GM12874 (cell line): ENCODE data around the gene CCNL2.

Experiments
- TF ChIP-seq, protein P1 (sequence below): IDR thresholded peaks from 2 replicates; pipeline ENCODE4 v1.5.1; 2011; ENCODE audit warnings: low read depth, mild to moderate bottlenecking, control low read depth, low read length, moderate library complexity; ENCODE audit not compliant: insufficient read depth

Gene CCNL2

DNA sequence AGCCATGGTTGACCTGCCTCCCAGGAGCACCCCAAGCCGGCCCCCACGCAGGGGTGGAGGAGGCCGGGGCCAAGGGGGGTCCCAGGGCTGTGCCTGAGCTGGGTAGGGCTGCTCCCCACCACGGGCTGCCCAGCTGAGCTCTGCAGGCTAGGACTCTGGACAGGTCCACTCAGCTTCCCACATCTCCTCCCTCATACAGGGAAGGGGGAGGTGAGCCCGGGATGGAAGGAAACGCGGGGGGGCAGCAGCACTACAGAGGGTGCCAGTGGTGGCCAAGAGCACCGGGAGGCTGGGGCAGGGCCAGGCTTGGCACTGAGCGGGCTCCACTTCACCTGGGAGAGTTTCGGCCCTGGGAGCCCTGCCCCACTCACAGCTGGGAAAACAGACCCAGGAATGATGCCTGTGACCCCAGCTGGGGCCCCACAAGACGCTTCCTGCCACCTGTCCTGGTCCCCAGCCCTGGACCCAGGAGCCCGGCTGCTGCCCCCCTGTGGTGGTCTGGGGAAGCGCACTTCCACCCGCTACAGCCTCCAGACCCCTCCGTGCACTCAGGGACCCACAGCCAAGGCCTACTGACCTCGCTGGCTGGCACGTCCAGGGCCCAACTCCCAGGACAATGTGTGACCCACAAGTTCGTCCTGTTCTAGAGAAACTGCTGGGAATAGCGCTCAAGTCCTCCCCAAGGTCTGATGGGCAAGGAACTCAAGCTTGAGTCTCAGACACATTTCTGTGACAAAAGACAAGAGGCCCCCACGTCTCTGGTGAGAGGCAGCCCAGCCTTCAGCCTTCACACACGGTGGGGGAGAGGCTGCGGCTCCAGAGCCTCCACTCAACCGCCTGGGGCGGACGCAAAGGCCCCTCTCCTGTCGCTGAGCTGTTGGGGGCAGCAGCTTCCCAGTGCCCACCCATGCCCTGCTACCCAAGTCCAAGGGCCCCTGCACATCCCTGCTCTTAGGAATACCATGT lies 27.1 kb downstream of the CCNL2 start:
- TF ChIP-seq, protein P1, sequence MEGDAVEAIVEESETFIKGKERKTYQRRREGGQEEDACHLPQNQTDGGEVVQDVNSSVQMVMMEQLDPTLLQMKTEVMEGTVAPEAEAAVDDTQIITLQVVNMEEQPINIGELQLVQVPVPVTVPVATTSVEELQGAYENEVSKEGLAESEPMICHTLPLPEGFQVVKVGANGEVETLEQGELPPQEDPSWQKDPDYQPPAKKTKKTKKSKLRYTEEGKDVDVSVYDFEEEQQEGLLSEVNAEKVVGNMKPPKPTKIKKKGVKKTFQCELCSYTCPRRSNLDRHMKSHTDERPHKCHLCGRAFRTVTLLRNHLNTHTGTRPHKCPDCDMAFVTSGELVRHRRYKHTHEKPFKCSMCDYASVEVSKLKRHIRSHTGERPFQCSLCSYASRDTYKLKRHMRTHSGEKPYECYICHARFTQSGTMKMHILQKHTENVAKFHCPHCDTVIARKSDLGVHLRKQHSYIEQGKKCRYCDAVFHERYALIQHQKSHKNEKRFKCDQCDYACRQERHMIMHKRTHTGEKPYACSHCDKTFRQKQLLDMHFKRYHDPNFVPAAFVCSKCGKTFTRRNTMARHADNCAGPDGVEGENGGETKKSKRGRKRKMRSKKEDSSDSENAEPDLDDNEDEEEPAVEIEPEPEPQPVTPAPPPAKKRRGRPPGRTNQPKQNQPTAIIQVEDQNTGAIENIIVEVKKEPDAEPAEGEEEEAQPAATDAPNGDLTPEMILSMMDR, result peak; percentile 97

DNA sequence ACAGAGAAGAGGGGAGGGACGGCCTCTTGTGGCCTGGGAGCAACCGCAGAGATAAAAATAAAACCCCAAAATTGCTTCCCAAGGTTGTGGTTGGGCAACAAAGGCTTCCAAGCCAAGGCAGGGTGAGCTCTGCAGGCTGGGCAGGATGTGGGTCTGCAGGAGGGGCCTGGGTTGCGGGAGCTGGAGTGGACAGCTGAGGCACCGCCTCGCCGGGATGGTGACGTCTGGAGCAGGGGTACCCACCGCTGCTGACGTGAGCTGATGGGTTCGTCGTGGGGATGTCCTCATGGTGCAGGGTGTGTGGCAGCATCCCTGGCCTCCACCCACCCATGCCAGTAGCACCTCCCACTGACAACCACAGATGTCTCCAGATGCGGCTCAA lies 27.8 kb downstream of the CCNL2 start:
- TF ChIP-seq, protein P1, result no peak

DNA sequence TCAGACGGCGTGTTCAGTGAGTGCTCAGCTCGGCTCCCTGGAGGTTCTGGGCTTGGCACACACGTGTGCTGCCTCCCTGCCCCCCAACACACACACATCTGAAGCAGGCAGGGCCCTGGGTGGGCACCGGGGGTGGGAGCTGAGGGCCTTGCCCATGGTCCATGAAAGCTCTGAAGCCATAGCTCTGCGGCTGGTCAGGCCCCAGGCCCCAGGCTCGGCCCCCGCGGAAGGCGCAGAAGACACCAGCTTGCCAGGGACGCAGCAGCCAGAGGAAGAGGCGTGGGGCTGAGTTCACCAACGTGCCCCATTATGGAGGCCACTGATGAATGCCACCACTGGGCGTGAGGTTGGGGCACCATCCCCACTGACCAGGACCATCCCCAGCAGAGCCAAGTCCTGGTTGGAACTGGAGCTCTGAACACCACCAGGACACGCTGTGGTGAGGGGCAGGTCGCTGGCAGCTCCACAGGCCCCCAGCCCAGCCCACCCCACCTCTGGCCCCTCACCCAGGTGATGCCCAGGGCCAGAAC lies 28.3 kb downstream of the CCNL2 start:
- TF ChIP-seq, protein P1, result no peak

DNA sequence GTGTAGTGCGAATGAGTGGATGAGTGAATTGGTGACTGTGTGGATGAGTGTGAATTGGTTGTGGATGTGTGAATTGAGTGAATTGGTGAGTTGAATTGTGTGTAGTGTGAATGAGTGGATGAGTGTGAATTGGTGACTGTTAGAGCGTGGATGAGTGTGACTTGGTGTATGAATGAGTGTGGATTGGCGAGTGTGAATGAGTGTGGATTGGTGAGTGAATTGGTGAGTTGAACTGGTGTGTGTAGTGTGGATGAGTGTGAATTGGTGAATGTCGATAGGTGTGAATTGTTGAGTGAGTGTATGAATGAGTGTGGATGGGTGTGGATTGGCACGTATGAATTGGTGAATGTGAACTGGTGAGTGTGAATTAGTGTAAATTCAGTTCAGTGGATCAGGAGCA lies 31.8 kb downstream of the CCNL2 start:
- TF ChIP-seq, protein P1, result no peak

DNA sequence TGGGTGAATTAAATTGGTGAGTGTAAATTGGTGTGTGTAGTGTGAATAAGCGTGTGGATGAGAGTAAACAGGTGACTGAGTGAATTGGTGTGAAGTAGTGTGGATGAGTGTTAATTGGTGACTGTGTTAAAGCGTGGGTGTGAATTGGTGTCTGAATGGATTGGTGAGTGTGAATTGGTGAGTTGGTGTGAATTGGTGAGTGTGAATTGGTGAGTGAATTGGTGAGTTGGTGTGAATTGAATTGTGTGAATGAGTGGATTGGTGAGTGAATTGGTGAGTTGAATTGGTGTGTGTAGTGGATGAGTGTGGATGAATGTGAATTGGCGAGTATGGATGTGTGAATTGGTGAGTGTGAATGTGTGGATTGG lies 32.5 kb downstream of the CCNL2 start:
- TF ChIP-seq, protein P1, result no peak

DNA sequence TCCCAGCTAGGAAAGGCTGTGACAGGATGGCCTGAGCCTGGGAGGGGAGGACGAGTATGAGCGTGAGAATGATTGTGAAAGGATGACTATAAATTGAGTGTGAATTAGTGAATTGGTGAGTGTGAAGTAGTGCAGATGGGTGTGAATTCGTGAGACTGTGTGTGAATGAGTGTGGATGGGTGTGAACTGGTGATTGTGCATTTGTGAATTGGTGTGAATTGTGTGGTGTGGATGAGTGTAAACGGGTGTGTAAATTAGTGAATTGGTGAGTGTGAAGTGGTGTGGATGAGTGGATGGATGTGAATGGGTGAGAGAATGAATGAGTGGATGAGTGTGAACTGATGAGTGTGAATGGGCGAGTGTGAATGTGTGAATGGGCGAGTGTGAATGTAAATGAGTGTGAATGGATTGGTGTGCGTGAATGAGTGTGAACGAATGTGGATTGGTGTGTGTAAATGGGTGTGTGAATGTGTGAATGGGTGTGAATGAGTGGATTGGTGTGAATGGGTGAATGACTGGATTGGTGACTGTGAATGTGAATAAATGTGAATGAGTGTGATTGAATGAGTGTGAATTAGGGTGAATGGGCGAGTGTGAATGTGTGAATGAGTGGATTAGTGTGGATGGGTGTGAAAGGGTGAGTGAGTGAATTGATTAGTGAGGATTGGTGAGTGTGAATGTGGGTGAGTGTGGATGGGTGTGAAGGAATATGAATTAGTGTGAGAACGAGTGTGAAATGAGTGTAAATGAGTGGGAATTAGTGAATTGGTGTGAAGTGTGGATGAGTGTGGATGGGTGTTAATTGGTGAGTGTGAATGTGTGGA lies 33.0 kb downstream of the CCNL2 start:
- TF ChIP-seq, protein P1, result no peak

DNA sequence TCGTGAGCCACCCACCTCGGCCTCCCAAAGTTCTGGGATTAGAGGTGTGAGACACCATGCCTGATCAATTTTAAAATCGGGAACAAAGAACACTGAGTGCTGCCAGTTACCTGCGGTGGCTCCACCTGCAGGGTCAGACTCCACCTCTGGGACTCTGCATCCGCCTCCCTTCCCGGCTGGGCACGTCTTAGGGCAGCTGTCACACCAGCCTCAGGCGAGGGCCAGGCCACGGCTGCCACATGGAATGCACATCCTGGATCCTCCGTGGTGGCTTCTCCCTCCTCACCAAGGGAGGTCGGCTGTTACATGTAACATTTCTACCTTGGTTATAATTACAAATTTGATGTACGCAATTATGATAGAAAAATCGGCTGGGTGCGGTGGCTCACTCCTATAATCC lies 34.9 kb downstream of the CCNL2 start:
- TF ChIP-seq, protein P1, result no peak
